ENCODE measurements around the gene MOB4.

DNA sequence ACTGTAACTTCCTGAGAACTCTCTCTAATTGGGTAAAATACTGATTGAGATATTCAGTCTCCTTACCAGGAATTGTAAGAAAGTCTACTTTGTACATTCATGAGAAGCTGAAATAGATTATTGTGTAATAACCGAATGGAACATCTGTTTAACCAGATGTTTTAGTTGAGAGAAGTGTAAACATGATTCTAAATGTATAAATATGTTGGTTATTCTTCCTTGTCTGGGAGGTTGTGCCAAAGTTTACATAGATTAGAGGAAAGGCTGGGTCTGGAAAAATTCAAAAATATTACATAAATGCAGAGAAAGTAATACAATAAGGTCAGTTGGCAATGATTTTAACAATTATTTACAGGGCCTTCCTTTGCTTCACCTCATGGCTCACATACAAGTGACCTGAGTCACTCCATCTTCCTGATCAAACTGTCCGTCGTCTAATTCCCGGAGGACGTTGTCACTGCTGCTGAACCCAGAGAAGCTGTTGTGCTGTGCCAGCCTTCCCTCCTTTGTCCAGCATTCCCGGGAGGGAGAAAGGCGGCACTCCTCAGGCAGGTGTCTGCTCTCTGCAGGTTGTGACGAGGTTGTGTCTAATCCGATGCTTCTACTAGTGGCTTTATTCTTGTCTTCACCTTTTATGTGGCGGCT lies 55.9 kb downstream of the MOB4 start:
- TF ChIP-seq CTCF (conservative IDR thresholded peaks at IDR 0.05 in 1 of 2, IDR thresholded peaks at IDR 0.05 in 1 of 2; ENCODE audit: extremely low read depth in 1 of 2, insufficient read depth in 1 of 2, low read depth in 1 of 2, low read length in 2 of 2) (no peak), EZH2 (IDR thresholded peaks at IDR 0.05; ENCODE audit: borderline replicate concordance, low read length) (no peak)
